ENCODE results near the gene MTFMT. TPM values are rescaled to one million over a fixed set of nuclear protein-coding genes. Genes with fewer than 3 reads are reported as not detected.
"Not testable (repeated sequence)": the region's sequence is repeated elsewhere in the genome, so short reads cannot be mapped to it uniquely, and the experiment has no call there.

The MTFMT gene
- total RNA-seq, 1 experiment from 2014 or later = 30.4 TPM

- Histone ChIP-seq H3K36me3 (peaks cover 90% of the 10 kb centered on the region), H3K4me3 (no peak overlapping the region), H3K27ac (peak overlapping the region; percentile 62), H3K27me3 (replicated peaks) (no peaks in the 10 kb centered on the region), H3K4me1 (replicated peaks) (peaks cover 81% of the 10 kb centered on the region), H3K9me3 (replicated peaks) (no peaks in the 10 kb centered on the region)
- DNase-seq (ENCODE audit: low read depth in 1 of 2, low spot score in 2 of 2) = no peak
Observed at GRCh38 chr15:65056106-65056505, 26.7 kb upstream of the MTFMT start.

GRCh38 chr15:65055201-65055870 lies 25.9 kb upstream of the MTFMT start:
- Histone ChIP-seq H3K27ac (peak overlapping the region; percentile 62), H3K4me1 (replicated peaks) (peaks cover 81% of the 10 kb centered on the region), H3K36me3 (peaks cover 86% of the 10 kb centered on the region), H3K27me3 (replicated peaks) (no peaks in the 10 kb centered on the region), H3K9me3 (replicated peaks) (no peaks in the 10 kb centered on the region), H3K4me3 (no peak overlapping the region)
- peak; percentile 96 to 98 for DNase-seq (ENCODE audit: low read depth in 1 of 2, low spot score in 2 of 2)

- H3K4me3 ChIP-seq = no peak overlapping the region
- no peaks in the 10 kb centered on the region for H3K9me3 ChIP-seq (replicated peaks)
- H3K36me3 ChIP-seq = peaks cover 82% of the 10 kb centered on the region
- peak overlapping the region; percentile 62 for H3K27ac ChIP-seq
- peaks cover 83% of the 10 kb centered on the region for H3K4me1 ChIP-seq (replicated peaks)
- H3K27me3 ChIP-seq (replicated peaks) = no peaks in the 10 kb centered on the region
- DNase-seq (ENCODE audit: low read depth in 1 of 2, low spot score in 2 of 2) = peak; percentile 78 to 87
Observed at GRCh38 chr15:65054333-65055200, 25.1 kb upstream of the MTFMT start.

GRCh38 chr15:65052956-65053355 lies 23.5 kb upstream of the MTFMT start:
- no peak overlapping the region for H3K27ac ChIP-seq
- no peaks in the 10 kb centered on the region for H3K9me3 ChIP-seq (replicated peaks)
- H3K27me3 ChIP-seq (replicated peaks) = no peaks in the 10 kb centered on the region
- peaks cover 82% of the 10 kb centered on the region for H3K4me1 ChIP-seq (replicated peaks)
- DNase-seq (ENCODE audit: low read depth in 1 of 2, low spot score in 2 of 2) = no peak
- peaks cover 78% of the 10 kb centered on the region for H3K36me3 ChIP-seq
- H3K4me3 ChIP-seq = no peak overlapping the region

- peaks cover 70% of the 10 kb centered on the region for H3K4me1 ChIP-seq (replicated peaks)
- H3K36me3 ChIP-seq = peaks cover 70% of the 10 kb centered on the region
- DNase-seq (ENCODE audit: low read depth in 1 of 2, low spot score in 2 of 2) = no peak
- no peaks in the 10 kb centered on the region for H3K27me3 ChIP-seq (replicated peaks)
- peak overlapping the region; percentile 78 for H3K27ac ChIP-seq
- H3K9me3 ChIP-seq (replicated peaks) = no peaks in the 10 kb centered on the region
- H3K4me3 ChIP-seq = no peak overlapping the region
Observed at GRCh38 chr15:65051266-65051665, 21.8 kb upstream of the MTFMT start.

GRCh38 chr15:65050270-65050669 lies 20.8 kb upstream of the MTFMT start:
- DNase-seq (ENCODE audit: low read depth in 1 of 2, low spot score in 2 of 2) = peak; percentile 77 to 92
- H3K27ac ChIP-seq = peak overlapping the region; percentile 78
- no peaks in the 10 kb centered on the region for H3K9me3 ChIP-seq (replicated peaks)
- H3K4me3 ChIP-seq = no peak overlapping the region
- H3K36me3 ChIP-seq = peaks cover 69% of the 10 kb centered on the region
- H3K27me3 ChIP-seq (replicated peaks) = no peaks in the 10 kb centered on the region
- peaks cover 60% of the 10 kb centered on the region for H3K4me1 ChIP-seq (replicated peaks)

GRCh38 chr15:65049418-65049840 lies 20.0 kb upstream of the MTFMT start:
- DNase-seq (ENCODE audit: low read depth in 1 of 2, low spot score in 2 of 2) = no peak
- H3K27me3 ChIP-seq (replicated peaks) = no peaks in the 10 kb centered on the region
- peaks cover 66% of the 10 kb centered on the region for H3K36me3 ChIP-seq
- H3K27ac ChIP-seq = peak overlapping the region; percentile 78
- no peak overlapping the region for H3K4me3 ChIP-seq
- peaks cover 58% of the 10 kb centered on the region for H3K4me1 ChIP-seq (replicated peaks)
- H3K9me3 ChIP-seq (replicated peaks) = no peaks in the 10 kb centered on the region

GRCh38 chr15:65048241-65048640 lies 18.8 kb upstream of the MTFMT start:
- Histone ChIP-seq H3K27me3 (replicated peaks) (no peaks in the 10 kb centered on the region), H3K27ac (no peak overlapping the region), H3K36me3 (peaks cover 54% of the 10 kb centered on the region), H3K4me1 (replicated peaks) (peaks cover 61% of the 10 kb centered on the region), H3K4me3 (no peak overlapping the region), H3K9me3 (replicated peaks) (no peaks in the 10 kb centered on the region)
- no peak for DNase-seq (ENCODE audit: low read depth in 1 of 2, low spot score in 2 of 2)

GRCh38 chr15:65044724-65045481 lies 15.5 kb upstream of the MTFMT start, which contains the start of gene SLC51B:
Gene SLC51B, plus strand, starts transcription at chr15:65045387. Its CDS starts 4,618 bp downstream, at chr15:65050005.
- peaks cover 33% of the 10 kb centered on the region for H3K36me3 ChIP-seq
- H3K4me3 ChIP-seq = no peak within 1 kb of the TSS
- no peaks in the 10 kb centered on the region for H3K9me3 ChIP-seq (replicated peaks)
- no peaks in the 10 kb centered on the region for H3K27me3 ChIP-seq (replicated peaks)
- H3K4me1 ChIP-seq (replicated peaks) = peaks cover 48% of the 10 kb centered on the region
- no peak within 1 kb of the TSS for H3K27ac ChIP-seq
- no peak for DNase-seq (ENCODE audit: low read depth in 1 of 2, low spot score in 2 of 2)

GRCh38 chr15:65044218-65044617 lies 14.8 kb upstream of the MTFMT start:
- not testable (repeated sequence) for H3K4me3 ChIP-seq; H3K27ac ChIP-seq; H3K27me3 ChIP-seq (replicated peaks); H3K9me3 ChIP-seq (replicated peaks)
- peak in 1 of 2 experiments; percentile 38 for DNase-seq (ENCODE audit: low read depth in 1 of 2, low spot score in 2 of 2)
- Histone ChIP-seq H3K36me3 (peaks cover 26% of the 10 kb centered on the region), H3K4me1 (replicated peaks) (peaks cover 41% of the 10 kb centered on the region)

- no peak overlapping the region for H3K4me3 ChIP-seq
- no peak overlapping the region for H3K27ac ChIP-seq
- H3K36me3 ChIP-seq = peaks cover 17% of the 10 kb centered on the region
- no peaks in the 10 kb centered on the region for H3K9me3 ChIP-seq (replicated peaks)
- no peak for DNase-seq (ENCODE audit: low read depth in 1 of 2, low spot score in 2 of 2)
- peaks cover 31% of the 10 kb centered on the region for H3K4me1 ChIP-seq (replicated peaks)
- no peaks in the 10 kb centered on the region for H3K27me3 ChIP-seq (replicated peaks)
Observed at GRCh38 chr15:65042776-65043327, 13.4 kb upstream of the MTFMT start.

GRCh38 chr15:65041787-65042186 lies 12.3 kb upstream of the MTFMT start:
- Histone ChIP-seq H3K36me3 (peaks cover 11% of the 10 kb centered on the region), H3K9me3 (replicated peaks) (no peaks in the 10 kb centered on the region), H3K27me3 (replicated peaks) (no peaks in the 10 kb centered on the region), H3K4me1 (replicated peaks) (peaks cover 25% of the 10 kb centered on the region), H3K4me3 (no peak overlapping the region), H3K27ac (no peak overlapping the region)
- DNase-seq (ENCODE audit: low read depth in 1 of 2, low spot score in 2 of 2) = no peak

GRCh38 chr15:65040461-65040860 lies 11.0 kb upstream of the MTFMT start:
- H3K9me3 ChIP-seq (replicated peaks) = no peaks in the 10 kb centered on the region
- H3K27me3 ChIP-seq (replicated peaks) = no peaks in the 10 kb centered on the region
- peaks cover 25% of the 10 kb centered on the region for H3K4me1 ChIP-seq (replicated peaks)
- no peak overlapping the region for H3K4me3 ChIP-seq
- no peak for DNase-seq (ENCODE audit: low read depth in 1 of 2, low spot score in 2 of 2)
- H3K27ac ChIP-seq = no peak overlapping the region
- peaks cover 7% of the 10 kb centered on the region for H3K36me3 ChIP-seq
